Testis (tissue), 2 donors: ENCODE data around the gene LARP4.

Source experiments
- POLR2A ChIP-seq: fragments of 450-650 bp; IDR thresholded peaks from one replicate; pipeline ENCODE4 v1.6.1; 2017; ENCODE audit warnings: antibody characterized with exemption, mild to moderate bottlenecking, moderate library complexity
- TF ChIP-seq, protein P1 (sequence below), 3 experiments: fragments of 450-650 bp in 2 of 3; fragments of 200-600 bp in 1 of 3; sonication (generic) in 1 of 3; IDR thresholded peaks; one replicate each; pipeline ENCODE4 v1.5.1; 2016 to 2019; ENCODE audit warnings: antibody characterized with exemption in 3 of 3, mild to moderate bottlenecking in 2 of 3, moderate library complexity in 1 of 3

DNA sequence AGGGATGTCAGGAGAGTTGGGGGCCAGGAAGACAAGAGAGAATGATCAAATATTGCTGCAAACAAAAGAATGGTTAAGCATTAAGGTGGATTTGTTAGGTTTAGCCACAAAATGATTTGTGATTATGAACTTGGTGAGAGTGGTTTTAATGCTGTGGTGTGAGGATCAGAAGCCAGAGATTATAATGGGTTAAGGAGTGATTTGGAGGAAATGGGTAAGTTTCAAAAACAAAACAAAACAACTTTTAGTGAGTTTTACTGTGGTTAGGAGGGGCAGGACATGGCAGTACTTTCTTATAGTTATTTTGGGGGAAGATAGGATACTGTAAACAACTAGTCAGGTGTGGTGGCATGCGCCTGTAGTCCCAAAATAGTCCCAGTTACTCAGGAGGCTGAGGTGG lies 128.1 kb downstream of the LARP4 start:
- TF ChIP-seq, protein P1, sequence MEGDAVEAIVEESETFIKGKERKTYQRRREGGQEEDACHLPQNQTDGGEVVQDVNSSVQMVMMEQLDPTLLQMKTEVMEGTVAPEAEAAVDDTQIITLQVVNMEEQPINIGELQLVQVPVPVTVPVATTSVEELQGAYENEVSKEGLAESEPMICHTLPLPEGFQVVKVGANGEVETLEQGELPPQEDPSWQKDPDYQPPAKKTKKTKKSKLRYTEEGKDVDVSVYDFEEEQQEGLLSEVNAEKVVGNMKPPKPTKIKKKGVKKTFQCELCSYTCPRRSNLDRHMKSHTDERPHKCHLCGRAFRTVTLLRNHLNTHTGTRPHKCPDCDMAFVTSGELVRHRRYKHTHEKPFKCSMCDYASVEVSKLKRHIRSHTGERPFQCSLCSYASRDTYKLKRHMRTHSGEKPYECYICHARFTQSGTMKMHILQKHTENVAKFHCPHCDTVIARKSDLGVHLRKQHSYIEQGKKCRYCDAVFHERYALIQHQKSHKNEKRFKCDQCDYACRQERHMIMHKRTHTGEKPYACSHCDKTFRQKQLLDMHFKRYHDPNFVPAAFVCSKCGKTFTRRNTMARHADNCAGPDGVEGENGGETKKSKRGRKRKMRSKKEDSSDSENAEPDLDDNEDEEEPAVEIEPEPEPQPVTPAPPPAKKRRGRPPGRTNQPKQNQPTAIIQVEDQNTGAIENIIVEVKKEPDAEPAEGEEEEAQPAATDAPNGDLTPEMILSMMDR (IDR thresholded peaks at IDR 0.05), result no peak
- no peak for TF ChIP-seq POLR2A
